ENCODE results near the gene EIF2S3. TPM values are rescaled to one million over a fixed set of nuclear protein-coding genes. Genes with fewer than 3 reads are reported as not detected.
"Not testable (repeated sequence)": the region's sequence is repeated elsewhere in the genome, so short reads cannot be mapped to it uniquely, and the experiment has no call there.

Gene EIF2S3
- total RNA-seq, 6 experiments from 2014 or later: 137 to 153 (median 145) TPM

- Mint-ChIP-seq H3K36me3 (ENCODE audit: low read depth) (no peaks in the 10 kb centered on the region), H3K27me3 (ENCODE audit: insufficient read depth) (peaks cover 2% of the 10 kb centered on the region), H3K4me1 (ENCODE audit: low read depth) (peaks cover 6% of the 10 kb centered on the region; the same call in 1 of the 2 replicates), H3K27ac (no peak overlapping the region), H3K4me3 (no peak overlapping the region), H3K9me3 (no peaks in the 10 kb centered on the region)
- TF ChIP-seq CTCF (IDR thresholded peaks at IDR 0.05): no peak
- no peak for DNase-seq
Measured at GRCh38 chrX:24027985-24028384, 26.8 kb upstream of the EIF2S3 start.

DNA sequence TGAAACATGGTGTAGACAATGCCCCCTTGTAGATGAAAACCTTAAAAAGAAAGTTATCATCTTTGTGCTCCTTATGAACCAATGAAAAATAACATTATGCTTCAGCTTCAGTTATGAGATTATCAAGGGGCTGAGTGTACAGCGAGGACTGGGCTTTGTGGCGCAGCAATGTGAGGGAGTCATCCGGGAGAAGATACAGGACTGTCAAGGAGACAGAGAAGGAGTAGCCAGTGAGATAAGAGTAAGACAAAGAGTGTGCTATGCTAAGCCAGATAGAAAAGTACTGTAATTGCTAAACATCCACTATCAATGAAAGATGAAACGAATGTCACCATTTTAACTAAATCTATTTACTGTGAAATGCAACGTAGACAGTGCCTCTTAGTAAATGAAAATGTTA is 24.2 kb upstream of the EIF2S3 start:
- Mint-ChIP-seq H3K4me1 (ENCODE audit: low read depth) (no peaks in the 10 kb centered on the region), H3K4me3 (no peak overlapping the region), H3K27ac (no peak overlapping the region), H3K27me3 (ENCODE audit: insufficient read depth) (peaks cover 2% of the 10 kb centered on the region), H3K36me3 (ENCODE audit: low read depth) (no peaks in the 10 kb centered on the region), H3K9me3 (no peaks in the 10 kb centered on the region)
- no peak for TF ChIP-seq CTCF (IDR thresholded peaks at IDR 0.05)
- no peak for DNase-seq

DNA sequence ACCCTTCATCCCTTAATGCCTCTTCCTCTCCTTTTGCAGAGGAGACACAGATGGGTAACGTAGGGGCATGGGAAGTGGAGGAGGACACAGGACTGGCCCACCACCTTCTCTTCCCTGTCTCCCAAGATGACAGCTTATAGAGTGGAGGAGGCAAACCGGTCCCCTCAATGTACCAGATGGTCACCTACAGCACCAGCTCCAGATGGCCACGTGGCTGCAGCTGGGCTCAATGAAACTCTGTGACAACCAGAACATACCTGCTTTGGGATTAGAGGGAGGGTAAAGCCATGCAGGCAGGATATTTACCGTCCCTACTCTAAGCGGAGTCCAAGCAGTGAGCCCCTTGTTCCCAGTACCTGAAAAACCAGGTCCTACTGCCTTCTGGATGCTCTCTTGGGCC is 20.3 kb upstream of the EIF2S3 start:
- no peaks in the 10 kb centered on the region; the same call in 1 of the 2 replicates for H3K27me3 Mint-ChIP-seq (ENCODE audit: insufficient read depth)
- H3K27ac Mint-ChIP-seq: no peak overlapping the region
- no peak for DNase-seq
- no peak overlapping the region for H3K4me3 Mint-ChIP-seq
- H3K4me1 Mint-ChIP-seq (ENCODE audit: low read depth): no peaks in the 10 kb centered on the region
- H3K36me3 Mint-ChIP-seq (ENCODE audit: low read depth): no peaks in the 10 kb centered on the region
- TF ChIP-seq CTCF (IDR thresholded peaks at IDR 0.05): no peak
- no peaks in the 10 kb centered on the region for H3K9me3 Mint-ChIP-seq

GRCh38 chrX:24037729-24038128 is 17.0 kb upstream of the EIF2S3 start:
- no peak overlapping the region for H3K27ac Mint-ChIP-seq
- no peaks in the 10 kb centered on the region for H3K36me3 Mint-ChIP-seq (ENCODE audit: low read depth)
- no peaks in the 10 kb centered on the region for H3K9me3 Mint-ChIP-seq
- no peak overlapping the region for H3K4me3 Mint-ChIP-seq
- no peaks in the 10 kb centered on the region for H3K27me3 Mint-ChIP-seq (ENCODE audit: insufficient read depth)
- no peaks in the 10 kb centered on the region for H3K4me1 Mint-ChIP-seq (ENCODE audit: low read depth)
- TF ChIP-seq CTCF (IDR thresholded peaks at IDR 0.05): no peak
- DNase-seq: no peak

DNA sequence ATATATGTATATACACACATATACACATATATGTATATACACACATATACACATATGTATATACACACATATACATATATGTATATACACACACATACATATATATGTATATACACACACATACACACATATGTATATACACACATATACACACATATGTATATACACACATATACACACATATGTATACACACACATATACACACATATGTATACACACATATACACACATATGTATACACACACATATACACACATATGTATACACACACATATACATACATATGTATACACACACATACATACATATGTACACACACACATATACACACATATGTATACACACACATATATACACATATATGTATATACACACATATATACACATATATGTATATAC is 8.7 kb upstream of the EIF2S3 start:
- not testable (repeated sequence) for H3K4me3 Mint-ChIP-seq; DNase-seq; H3K36me3 Mint-ChIP-seq (ENCODE audit: low read depth); H3K27ac Mint-ChIP-seq; H3K4me1 Mint-ChIP-seq (ENCODE audit: low read depth); H3K9me3 Mint-ChIP-seq; H3K27me3 Mint-ChIP-seq (ENCODE audit: insufficient read depth)

DNA sequence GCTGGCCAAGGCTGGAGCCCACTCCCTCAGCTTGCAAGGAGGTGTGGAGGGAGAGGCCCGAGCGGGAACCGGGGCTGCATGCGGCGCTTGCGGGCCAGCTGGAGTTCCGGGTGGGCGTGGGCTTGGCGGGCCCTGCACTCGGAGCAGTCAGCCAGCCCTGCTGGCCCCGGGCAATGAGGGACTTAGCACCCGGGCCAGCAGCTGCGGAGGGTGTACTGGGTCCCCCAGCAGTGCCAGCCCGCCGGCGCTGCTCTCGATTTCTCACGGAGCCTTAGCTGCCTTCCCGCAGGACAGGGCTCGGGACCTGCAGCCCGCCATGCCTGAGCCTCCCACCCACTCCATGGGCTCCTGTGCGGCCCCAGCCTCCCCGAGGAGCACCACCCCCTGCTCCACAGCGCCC is 5.1 kb upstream of the EIF2S3 start:
- H3K4me1 Mint-ChIP-seq (ENCODE audit: low read depth); DNase-seq; H3K27ac Mint-ChIP-seq; H3K27me3 Mint-ChIP-seq (ENCODE audit: insufficient read depth); H3K36me3 Mint-ChIP-seq (ENCODE audit: low read depth); H3K9me3 Mint-ChIP-seq; H3K4me3 Mint-ChIP-seq: not testable (repeated sequence)

- not testable (repeated sequence) for H3K4me3 Mint-ChIP-seq; DNase-seq; H3K9me3 Mint-ChIP-seq; H3K27me3 Mint-ChIP-seq (ENCODE audit: insufficient read depth); H3K36me3 Mint-ChIP-seq (ENCODE audit: low read depth); H3K4me1 Mint-ChIP-seq (ENCODE audit: low read depth); H3K27ac Mint-ChIP-seq
Measured at GRCh38 chrX:24050522-24051318, 4.0 kb upstream of the EIF2S3 start.
